T-helper 2 cell (primary cell): ENCODE measurements around the gene SRGAP2B.
"Not testable (repeated sequence)": the region's sequence is repeated elsewhere in the genome, so short reads cannot be mapped to it uniquely, and the experiment has no call there.

Experiments
- DNase-seq, 5 experiments: peaks; one replicate each; pipeline versions ENCODE4 v3.0.0 to v3.0.0-alpha.2; 2012 to 2022

SRGAP2B gene

DNA sequence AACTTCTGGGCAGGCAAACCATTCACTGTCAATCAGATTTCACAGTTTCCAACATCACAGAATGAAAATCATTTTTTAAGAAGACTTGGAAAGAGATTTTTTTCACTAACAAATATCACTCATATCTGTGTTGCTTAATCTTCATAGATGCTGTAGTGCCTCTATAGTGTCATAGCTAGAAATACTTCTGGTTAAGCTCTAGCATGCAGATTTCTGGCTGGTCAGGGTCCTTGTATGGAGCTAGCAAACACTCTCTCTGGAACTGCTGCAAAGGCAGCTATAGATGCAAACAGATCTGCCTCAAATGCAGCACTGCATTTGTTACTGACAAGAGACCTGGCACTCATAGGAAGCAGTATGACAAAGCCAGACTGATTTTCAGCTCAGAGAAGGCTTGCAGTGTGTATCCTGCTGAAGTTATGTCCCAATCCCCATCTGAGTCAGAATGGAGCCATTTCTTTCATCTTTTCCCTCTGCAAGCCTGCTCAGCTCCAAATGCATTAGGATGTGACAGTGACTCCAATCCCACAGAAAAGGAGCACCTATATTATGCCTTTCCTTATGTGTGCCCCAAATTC, 99.2 kb downstream of the SRGAP2B start:
- not testable (repeated sequence) for DNase-seq

DNA sequence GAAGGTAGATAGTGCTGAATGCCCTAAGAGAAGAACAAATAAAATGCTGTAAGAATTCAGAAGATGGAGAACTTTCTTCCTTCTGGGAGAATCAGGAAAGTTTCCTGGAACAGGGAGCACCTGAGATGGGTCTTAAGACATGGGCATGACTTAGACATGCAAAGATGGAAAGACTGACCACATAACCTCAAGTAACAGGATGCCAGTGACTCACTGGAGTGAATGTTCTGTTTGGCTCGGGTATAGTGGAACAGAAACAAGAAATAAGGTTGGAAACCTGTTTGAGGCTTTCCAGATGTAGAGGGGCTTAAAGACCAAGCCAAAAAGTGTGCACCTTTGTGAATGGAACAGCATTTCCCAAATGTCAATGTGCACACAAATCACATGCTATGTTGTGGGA, 102.2 kb downstream of the SRGAP2B start:
- not testable (repeated sequence) for DNase-seq

DNA sequence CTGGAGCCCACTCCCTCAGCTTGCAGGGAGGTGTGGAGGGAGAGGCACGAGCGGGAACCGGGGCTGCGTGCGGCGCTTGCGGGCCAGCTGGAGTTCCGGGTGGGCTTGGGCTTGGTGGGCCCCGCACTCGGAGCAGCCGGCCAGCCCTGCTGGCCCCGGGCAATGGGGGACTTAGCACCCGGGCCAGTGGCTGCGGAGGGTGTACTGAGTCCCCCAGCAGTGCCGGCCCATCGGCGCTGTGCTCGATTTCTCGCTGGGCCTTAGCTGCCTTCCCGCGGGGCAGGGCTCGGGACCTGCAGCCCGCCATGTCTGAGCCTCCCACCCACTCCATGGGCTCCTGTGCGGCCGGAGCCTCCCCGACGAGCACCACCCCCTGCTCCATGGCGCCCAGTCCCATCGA, 104.5 kb downstream of the SRGAP2B start:
- DNase-seq, result not testable (repeated sequence)

DNA sequence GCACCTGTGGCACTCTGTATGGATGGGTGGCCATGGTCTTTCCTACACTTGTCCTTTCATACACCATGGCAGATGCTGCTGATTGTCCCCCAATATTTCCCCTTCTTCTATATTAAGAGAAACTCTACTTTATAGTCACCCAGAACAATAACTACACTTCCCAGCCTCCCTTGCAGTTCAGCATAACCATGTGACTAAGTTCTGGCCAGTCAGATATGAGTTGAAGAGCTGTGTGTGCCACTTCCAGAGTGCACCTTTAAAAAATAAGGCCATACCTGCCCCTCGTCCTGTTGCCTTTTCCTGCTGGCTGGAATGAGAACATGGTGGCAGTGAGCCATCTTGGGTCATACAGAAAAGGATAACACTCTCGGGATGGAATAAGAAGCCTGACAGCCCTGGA, 108.0 kb downstream of the SRGAP2B start:
- not testable (repeated sequence) for DNase-seq

DNA sequence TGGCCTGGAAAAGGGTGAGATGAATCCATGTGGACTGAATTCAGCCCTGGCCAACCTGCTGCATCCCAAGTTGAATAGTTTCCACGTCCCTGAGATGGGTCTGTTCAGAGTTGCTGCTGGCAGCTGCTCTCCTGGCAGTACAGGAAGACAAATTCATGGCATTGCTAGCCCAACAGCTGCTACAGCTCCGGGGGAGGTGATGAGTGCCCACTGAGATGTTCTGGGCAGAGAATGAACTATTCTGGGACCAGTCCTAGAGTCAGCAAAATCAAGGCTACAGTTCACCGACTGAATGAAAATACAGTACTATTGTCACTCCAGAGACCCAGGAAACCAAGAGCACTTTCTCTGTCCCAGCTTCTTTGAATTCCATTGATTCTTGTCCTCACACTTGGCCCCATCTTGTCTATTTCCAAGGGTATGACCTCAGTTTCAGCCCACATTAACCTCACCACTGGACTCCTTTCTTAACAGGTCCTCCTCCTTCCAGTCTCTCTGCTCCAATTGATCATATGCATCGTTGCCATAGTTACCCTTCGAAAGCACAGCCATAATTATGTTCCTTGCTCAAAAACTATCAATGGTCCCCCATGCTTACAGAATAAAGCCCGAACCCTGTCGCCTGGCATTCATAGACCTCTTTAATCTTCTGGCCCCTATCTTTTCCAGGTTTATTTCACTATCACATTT, 108.8 kb downstream of the SRGAP2B start:
- not testable (repeated sequence) for DNase-seq

DNA sequence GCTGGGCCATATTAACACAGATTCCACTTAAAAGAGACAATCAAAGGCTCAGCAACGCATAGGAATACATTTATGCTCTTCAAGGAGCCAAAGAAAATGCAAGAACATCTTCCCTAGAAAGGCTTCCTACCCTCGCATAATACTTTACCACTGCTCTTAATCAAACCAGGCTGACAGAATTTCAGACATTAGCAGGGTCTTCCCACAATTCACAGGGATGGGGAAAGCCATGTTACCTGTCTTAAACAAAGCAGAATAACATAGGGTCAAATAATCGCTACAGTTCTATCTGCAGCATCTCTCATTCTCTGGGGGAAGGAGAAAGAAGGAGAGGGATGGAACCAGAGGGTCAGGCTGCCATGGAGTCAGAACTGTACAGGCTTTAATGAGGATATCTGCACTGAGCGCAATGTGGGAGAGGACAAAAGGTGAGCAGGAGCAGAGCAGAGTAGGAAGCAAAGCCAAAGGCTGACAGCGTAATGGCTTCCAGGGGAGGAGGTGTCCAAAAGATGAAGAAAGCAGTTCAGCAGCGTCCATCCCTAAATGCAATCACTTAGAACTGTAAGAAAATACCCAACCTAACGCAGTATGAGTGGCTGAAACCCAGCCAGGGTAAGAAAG, 109.5 kb downstream of the SRGAP2B start:
- DNase-seq, result not testable (repeated sequence)

DNA sequence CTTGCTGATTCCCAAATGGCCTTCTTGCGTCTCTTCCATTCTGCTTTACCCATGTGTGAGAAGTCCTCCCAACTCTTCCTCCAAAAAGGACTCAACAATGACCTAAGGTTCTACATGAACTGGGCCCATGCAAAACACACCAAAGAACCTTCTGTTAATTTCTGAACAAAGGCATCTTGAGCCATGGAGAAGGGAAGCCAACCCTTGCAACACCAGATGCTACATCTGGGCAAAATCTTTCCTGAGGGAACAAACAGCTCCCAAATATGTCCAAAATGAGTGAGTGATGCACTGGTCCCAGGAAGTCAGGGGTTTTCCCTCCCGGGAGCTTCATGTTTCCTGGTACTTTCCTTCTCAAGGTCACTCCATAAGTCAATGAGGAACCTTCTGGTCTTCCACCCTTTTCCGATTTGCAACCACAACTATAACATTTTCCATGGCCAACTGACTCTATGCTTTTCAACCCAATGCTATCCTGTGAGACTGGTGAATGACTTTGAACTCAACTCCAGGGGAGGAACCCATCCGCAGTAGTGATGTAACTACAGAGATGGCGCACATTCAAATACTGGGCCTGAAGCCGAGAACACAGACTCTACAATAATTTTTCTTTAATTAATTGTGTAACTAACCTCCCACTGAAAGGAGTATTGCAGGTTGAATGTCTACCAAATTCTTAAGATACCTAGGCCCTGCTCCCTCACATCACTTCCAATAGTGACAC, 112.2 kb downstream of the SRGAP2B start:
- DNase-seq, result not testable (repeated sequence)

DNA sequence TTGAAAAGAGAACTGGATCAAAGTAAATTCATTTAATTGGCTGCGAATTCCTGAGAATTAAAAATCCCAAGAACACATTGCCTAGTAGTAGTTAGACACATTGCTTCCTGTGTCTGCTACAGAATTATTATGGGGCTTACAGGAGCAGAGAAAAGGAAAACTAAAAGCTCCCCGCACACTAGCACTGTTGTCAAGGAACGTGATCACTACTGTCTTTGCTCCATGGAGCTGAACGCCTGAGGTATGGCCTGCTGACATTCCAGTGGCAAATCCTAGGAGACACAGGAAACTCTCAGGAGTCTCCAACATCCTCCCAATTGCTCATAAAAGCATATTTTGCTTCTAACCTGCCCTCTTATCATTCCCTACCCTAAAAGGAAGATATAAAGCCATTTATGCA, 114.0 kb downstream of the SRGAP2B start:
- not testable (repeated sequence) for DNase-seq

DNA sequence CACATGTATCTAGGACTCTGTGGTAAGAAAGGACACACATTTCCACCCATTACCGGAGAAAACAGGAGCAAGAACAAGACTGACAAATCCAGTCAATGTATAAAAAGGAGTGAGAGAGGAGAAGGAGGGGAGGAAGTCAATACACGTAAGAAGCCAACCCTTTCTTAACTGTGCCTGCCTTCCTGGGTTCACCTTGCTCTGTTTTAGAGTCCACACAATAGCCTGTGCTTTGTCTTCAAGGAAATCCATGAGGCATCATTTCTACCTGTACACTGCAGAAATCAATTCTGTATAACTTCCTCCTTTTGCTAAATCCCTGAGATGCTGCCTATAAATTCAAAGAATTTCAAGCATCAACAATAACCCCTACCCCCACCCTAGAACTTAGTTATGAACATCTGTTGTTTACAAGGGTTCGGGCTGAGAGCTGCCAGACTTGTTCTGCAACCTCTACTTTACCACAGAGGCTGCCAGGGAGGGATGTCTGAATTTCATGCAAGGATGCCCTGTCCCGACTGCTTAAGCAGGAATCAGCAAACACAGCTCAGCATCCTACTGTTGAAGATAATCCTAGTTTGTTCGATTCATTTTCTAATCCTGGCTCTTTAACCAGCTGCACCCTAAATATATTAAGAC, 115.0 kb downstream of the SRGAP2B start:
- DNase-seq, result not testable (repeated sequence)

DNA sequence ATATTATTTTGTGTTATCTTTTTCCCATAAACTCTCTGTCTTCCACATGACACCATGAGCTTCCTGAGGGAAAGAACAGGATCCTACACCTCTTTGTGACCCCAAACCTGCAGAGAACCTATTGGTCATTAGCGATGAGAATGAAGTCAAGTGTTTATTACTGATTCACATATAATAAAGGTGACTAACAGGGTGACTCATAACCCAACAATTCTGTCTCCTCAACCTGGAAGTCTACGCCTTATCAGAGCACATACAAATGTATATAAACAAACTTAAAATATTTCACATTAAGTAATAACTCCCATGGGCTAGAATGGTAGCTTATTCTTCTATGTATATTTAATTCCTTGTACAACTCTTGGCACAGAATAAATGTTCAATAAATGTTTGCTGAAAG, 117.3 kb downstream of the SRGAP2B start:
- not testable (repeated sequence) for DNase-seq

DNA sequence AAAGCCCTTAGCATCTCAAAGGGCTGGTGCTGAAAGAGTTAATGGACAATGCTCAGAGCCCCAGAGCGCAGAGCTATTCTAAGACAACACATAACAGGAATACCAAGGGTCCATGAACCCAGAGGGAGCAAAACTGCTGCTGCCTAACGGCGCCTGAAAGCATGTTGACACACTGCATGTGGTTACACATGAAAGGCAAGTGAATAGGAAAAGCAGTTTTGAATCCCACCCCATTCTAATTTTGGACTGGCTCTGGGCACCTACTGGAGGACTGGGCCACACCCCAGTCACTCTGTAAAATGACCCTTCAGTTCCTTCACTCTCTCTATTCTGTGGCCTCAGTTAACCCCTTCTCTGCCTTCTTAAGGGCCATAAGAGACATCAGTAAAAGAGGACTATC, 123.2 kb downstream of the SRGAP2B start:
- DNase-seq, result not testable (repeated sequence)

DNA sequence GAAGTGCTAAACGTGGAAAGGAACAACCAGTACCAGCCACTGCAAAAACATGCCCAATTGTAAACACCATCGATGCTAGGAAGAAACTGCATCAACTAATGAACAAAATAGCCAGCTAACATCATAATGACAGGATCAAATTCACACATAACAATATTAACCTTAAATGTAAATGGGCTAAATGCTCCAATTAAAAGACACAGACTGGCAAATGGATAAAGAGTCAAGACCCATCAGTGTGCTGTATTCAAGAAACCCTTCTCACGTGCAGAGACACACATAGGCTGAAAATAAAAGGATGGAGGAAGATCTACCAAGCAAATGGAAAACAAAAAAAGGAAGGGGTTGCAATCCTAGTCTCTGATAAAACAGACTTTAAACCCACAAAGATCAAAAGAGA, 128.6 kb downstream of the SRGAP2B start:
- not testable (repeated sequence) for DNase-seq

DNA sequence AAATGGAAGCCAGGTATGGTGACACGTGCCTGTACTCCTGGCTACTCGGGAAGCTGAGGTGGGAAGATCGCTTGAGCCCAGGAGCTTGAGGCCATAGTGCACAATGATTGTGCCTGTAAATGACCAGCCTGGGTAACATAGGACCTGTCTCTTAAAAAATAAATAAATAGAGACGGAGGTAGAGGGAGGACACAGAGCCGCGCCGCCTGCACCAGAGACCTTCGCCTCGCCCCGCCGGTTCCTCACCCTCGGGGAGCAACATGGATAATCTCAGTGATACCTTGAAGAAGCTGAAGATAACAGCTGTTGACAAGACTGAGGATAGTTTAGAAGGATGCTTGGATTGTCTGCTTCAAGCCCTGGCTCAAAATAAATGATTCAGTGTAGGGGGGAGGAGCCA, 130.4 kb downstream of the SRGAP2B start:
- not testable (repeated sequence) for DNase-seq

DNA sequence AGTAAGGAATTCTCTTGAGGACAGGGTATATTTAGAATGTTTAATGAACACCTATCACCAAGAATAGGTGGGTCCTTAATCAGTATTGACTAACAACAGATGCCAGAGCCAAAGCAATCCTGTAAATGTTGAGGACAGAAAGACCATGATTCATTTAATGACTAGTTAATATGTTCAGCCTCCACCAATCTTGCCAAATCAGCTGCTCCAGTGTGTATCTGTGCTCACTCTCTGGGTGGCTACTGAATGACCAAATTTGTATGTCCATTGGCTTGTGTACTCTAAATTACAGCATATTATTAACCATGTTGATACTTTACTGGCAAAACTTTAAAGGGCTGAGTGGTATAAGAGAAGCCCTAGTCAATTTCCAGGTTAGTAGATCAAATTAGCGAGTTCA, 130.9 kb downstream of the SRGAP2B start:
- DNase-seq, result not testable (repeated sequence)

DNA sequence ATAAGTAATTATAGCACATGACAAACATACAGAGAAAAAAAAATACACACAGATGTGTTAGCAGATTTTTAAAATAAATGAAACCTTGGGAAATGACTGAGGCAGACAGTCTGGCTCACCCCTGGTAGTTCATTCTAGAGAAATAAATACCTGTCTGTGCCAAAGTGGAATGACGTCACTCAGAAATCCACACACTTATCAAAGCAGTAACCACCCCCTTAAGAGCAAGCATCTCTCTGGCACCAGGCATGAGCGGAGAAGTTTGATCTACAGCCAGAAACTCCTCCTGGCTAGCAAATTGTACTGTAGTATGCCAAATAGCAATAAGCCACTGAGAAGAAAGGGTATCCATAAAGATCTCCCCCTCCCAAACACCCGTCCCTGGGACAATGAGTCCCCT, 131.6 kb downstream of the SRGAP2B start:
- not testable (repeated sequence) for DNase-seq

DNA sequence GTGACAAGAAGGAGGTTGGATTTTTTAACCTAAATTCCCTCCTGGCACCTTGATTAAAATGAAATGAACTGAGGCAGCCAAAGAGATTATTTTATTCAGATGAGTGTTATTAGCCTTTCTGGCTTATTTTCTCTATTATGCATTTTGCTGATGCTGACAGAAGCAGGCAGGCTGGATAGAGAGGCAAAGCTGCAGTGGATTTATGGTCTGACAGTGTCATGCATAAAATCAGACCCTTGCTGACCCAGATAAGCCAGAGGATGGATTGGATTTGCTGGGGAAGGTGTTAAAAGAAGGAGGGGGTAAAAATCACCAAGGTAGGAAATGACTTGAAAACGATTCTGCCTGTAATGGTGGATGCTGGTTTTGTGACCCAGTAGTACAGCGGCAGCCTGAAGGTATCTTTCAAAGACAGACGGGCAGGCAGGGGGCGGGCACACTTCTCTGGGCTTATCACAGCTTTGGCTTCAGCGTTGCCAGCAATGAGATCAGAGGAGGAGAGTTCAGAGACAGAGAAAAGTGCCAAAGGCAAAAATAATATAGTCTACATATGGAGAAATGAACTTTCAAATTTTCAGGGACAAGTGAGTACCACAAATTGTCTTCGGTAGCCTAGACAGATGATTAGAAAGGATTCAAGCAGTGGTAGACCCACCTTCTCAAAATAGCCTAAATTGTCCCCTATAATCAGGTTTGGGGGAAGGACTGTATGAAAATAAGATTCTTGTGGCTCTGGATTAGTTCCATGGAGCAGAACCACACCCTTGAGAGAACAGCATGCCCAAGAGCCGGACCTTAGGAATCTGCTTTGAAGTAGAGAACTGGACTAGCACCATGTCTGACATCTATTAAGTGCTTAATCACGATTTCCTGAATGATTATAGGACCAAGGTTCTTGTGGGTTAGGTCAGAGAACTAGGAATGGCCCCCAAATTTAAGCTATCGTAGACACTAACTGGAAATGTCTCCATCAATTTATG, 133.2 kb downstream of the SRGAP2B start:
- DNase-seq, result not testable (repeated sequence)

DNA sequence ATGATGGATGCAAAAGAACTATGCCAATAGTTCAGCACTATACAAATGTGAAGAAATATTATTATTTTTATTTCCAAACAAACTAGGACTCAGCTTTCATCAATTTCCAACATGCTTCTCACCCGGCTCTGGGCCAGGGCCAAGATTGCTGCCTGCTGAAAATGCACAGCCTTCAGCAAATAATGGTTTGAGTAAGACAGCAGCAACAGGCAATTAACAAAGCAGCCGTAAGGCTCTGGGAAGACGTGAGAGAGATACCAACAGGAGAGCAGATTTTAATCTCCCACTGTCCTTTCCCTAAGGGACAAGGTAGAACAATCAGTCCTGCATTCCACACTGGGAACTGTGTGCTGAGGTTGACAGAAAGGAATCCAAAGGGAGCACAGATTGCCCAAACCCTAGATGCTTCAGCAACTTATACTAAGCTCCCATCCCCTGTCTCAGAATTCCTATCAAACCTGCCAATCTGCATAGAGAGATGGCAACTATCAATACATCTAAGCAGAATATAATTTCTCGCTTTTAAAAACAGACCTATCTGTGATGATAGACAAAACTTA, 134.1 kb downstream of the SRGAP2B start:
- DNase-seq, result not testable (repeated sequence)

DNA sequence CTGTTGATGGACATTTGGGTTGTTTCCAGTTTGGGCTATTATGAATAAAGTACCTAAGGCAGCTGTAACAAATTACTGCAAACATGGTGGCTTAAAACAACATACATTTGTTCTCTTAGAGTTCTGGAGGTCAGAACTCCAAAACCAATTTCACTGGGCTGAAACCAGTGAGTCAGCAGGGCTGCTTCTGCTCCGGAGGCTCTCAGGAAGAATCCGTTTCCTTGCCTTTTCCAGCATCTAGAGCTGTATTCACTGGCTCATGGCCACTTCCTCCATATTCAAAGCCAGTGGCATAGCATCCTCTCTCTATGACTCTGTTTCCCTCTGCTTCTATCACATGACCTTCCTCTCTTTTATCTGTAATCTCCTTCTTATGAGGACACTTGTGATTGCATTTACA, 146.7 kb downstream of the SRGAP2B start:
- not testable (repeated sequence) for DNase-seq

DNA sequence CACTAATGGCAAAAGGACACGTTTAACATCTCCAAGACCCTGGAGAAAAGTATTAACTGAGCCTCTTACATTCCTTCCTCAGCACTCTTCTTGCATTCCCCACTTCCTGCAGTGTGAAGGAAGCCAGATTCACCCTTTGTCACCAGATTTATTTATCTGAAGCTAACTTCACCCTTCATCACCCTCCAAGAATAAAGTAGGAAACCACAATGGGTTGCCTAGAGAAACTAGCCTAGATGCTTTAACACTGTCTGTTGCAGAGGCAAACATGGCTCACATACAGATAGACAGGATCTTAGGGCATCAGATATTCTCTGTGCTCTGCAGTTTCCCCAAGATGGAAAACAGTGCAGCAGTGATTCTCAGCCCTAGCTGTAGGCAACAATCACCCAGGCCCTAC, 147.6 kb downstream of the SRGAP2B start:
- DNase-seq, result not testable (repeated sequence)

DNA sequence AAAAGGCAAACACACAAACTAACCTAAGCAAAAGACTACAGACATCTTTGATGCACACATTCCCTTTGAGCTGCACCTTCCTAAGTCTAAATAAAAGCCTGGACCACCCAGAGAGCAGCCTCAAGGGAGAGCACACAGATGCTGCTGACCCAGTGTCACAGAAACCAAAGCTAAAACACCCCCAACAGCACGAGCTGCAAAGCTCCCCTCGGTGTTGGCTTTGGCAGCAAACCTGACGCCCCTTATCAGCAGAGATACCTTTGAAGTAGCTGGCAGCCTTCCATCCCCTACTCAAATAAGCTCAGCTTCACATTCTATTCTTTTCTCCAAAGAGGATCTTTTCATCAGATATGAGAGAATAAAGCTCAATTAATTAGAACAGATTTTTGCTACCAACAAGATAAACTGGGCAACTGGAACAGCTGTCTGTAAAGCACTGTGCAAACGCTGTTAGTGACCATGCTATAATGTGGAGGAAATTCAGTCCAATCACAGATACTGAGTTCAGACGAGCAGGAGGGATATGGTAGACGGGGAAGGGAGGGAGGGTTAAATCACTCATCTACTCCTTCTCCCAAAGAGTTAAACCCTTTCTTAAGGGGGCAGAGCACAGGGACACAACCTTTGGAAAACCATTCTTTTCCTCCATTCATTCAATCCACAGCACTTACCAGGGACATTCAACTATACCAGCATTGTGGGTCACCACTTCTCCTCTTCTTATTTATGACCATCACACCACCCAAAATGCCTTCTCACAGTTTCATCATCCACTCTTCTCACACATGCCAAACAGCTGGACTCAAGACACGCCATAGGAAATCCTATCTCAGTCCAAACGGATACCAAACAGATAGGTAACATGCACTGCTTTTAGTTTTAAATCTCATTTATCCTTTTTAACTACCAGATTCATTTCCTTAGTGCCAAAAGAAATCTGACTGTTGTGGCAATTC, 148.3 kb downstream of the SRGAP2B start:
- not testable (repeated sequence) for DNase-seq
